ENCODE results near the gene AFAP1.

GRCh38 chr4:7815981-7816380 lies 123.7 kb downstream of the AFAP1 start:
- TF ChIP-seq EZH2phosphoT487 (IDR thresholded peaks at IDR 0.05; ENCODE audit: borderline replicate concordance, low read length): no peak
- TF ChIP-seq CTCF (conservative IDR thresholded peaks at IDR 0.05; ENCODE audit: low read depth, low read length): no peak
